Measurements from ENCODE around the gene STPG4. TPM values are rescaled to one million over a fixed set of nuclear protein-coding genes. Genes with fewer than 3 reads are reported as not detected.

The STPG4 gene
- total RNA-seq, 4 donors from 2014 or later: 1.4 to 4.1 TPM; not detected in 2

DNA sequence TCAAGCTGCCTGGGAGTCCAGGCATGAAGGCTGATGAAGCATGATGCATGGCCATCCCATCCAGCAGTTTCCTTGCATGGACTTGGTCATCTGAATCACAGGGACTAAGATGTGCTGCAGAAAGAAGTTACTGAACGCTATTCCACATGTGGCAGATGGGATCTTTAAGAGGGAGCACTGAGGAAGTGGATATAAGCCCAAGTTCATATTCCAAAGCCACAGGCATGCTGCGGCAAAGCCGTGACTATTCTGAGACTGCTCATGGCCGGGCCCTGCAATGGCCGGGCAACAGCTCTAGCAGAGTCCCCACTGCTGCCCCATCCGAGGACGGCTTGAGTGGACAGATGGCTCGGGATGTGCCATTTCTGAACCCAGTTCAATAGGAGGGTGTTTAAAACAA is 61.5 kb downstream of the STPG4 start:
- intact Hi-C loops (cut with DNase I; ENCODE audit: low total_unique reads): no loop called here
- no peak for DNase-seq (ENCODE audit: low spot score in 2 of 2)
- WGBS, 2 donors: 94 to 98% methylated on average over 8 of the region's 8 CpGs
- no peak for TF ChIP-seq POLR2A (IDR thresholded peaks at IDR 0.05)
- TF ChIP-seq, protein P1, sequence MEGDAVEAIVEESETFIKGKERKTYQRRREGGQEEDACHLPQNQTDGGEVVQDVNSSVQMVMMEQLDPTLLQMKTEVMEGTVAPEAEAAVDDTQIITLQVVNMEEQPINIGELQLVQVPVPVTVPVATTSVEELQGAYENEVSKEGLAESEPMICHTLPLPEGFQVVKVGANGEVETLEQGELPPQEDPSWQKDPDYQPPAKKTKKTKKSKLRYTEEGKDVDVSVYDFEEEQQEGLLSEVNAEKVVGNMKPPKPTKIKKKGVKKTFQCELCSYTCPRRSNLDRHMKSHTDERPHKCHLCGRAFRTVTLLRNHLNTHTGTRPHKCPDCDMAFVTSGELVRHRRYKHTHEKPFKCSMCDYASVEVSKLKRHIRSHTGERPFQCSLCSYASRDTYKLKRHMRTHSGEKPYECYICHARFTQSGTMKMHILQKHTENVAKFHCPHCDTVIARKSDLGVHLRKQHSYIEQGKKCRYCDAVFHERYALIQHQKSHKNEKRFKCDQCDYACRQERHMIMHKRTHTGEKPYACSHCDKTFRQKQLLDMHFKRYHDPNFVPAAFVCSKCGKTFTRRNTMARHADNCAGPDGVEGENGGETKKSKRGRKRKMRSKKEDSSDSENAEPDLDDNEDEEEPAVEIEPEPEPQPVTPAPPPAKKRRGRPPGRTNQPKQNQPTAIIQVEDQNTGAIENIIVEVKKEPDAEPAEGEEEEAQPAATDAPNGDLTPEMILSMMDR (IDR thresholded peaks at IDR 0.05): no peak
- no peak overlapping the region for H3K4me3 ChIP-seq (ENCODE audit: low read depth, poor library complexity, severe bottlenecking)

GRCh38 chr2:47092465-47092864 is 62.6 kb downstream of the STPG4 start:
- TF ChIP-seq, protein P1 (IDR thresholded peaks at IDR 0.05): no peak
- no peak for TF ChIP-seq POLR2A (IDR thresholded peaks at IDR 0.05)
- DNase-seq (ENCODE audit: low spot score in 2 of 2): no peak
- WGBS, 2 donors: 93 to 94% methylated on average over 5 of the region's 5 CpGs
- intact Hi-C loops (cut with DNase I; ENCODE audit: low total_unique reads): no loop called here
- H3K4me3 ChIP-seq (ENCODE audit: low read depth, poor library complexity, severe bottlenecking): no peak overlapping the region

- no peak for DNase-seq (ENCODE audit: low spot score in 2 of 2)
- no peak for TF ChIP-seq POLR2A (IDR thresholded peaks at IDR 0.05)
- TF ChIP-seq, protein P1 (IDR thresholded peaks at IDR 0.05): no peak
- 46 to 66% methylated on average over 2 of the region's 2 CpGs for WGBS, 2 donors
- H3K4me3 ChIP-seq (ENCODE audit: low read depth, poor library complexity, severe bottlenecking): no peak overlapping the region
- intact Hi-C loops (cut with DNase I; ENCODE audit: low total_unique reads): no loop called here
Observed at GRCh38 chr2:47091118-47091517, 64.0 kb downstream of the STPG4 start.

- DNase-seq (ENCODE audit: low spot score in 2 of 2): no peak
- TF ChIP-seq POLR2A (IDR thresholded peaks at IDR 0.05): no peak
- TF ChIP-seq, protein P1 (IDR thresholded peaks at IDR 0.05): no peak
- intact Hi-C loops (cut with DNase I; ENCODE audit: low total_unique reads): no loop called here
- WGBS, 2 donors: 66 to 68% methylated on average over 6 of the region's 6 CpGs
- no peak overlapping the region for H3K4me3 ChIP-seq (ENCODE audit: low read depth, poor library complexity, severe bottlenecking)
Observed at GRCh38 chr2:47089083-47089464, 66.0 kb downstream of the STPG4 start.

DNA sequence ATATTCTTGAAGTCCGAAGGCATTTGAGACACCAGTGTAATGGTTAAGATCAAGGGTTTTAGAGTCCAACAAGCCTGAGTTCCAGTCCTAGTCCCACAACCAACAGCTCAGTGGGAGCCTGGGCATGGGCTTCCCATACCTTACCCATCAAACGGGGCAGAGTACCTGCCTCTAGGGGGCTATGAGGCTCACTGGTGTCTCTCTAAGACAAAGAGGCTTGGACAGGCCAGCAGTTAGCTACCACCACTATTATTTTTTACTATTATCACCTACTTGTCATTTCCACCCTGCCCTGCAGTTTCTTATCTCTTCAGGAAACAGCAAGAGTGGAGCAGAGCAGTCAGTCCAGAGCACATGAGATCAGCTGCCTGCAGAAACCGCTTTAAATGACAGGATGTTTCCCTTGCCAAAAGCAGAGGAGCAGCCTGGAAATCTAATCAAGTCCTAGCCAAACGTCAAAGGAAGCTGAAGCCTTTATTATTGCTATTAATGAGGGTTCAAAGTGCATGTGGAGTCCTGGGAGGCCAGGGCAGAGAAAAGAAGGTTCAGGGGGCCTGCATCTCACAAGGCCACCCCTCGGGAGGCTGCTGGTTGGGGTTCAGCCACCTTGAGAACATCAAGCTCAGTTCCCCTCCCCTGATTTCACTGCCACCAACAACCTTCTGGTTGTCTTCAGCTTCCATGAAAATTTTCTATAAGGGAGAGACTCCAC is 66.6 kb downstream of the STPG4 start:
- H3K4me3 ChIP-seq (ENCODE audit: low read depth, poor library complexity, severe bottlenecking): no peak overlapping the region
- WGBS, 2 donors: 56 to 59% methylated on average over 5 of the region's 5 CpGs
- intact Hi-C loops (cut with DNase I; ENCODE audit: low total_unique reads): no loop called here
- no peak for TF ChIP-seq POLR2A (IDR thresholded peaks at IDR 0.05)
- TF ChIP-seq, protein P1 (IDR thresholded peaks at IDR 0.05): no peak
- no peak for DNase-seq (ENCODE audit: low spot score in 2 of 2)

DNA sequence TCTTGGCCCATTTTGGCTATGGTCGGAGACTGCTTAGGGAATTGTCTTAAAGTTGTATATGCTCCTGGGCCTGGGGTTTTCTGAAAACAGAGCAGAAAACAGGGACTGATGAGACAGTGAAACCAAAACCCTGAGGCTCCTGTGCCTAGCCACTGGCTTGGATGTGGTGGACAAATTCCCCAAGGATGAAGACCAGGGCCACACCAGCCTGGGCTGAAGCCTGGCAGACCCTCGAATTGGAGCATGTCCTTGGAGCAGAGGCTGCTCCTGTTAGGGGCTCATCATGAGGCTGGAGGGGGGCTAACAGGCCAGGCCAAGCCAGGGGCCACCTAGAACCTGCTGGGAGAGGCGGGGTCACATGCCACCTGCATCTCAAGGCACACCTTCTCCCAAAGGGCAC is 68.1 kb downstream of the STPG4 start:
- WGBS, 2 donors: 78 to 81% methylated on average over 3 of the region's 3 CpGs
- no peak overlapping the region for H3K4me3 ChIP-seq (ENCODE audit: low read depth, poor library complexity, severe bottlenecking)
- TF ChIP-seq, protein P1 (IDR thresholded peaks at IDR 0.05): no peak
- no peak for TF ChIP-seq POLR2A (IDR thresholded peaks at IDR 0.05)
- DNase-seq (ENCODE audit: low spot score in 2 of 2): no peak
- intact Hi-C loops (cut with DNase I; ENCODE audit: low total_unique reads): no loop called here

Measured in lower leg skin (tissue), 4 donors.